Stimulated activated CD8-positive, alpha-beta memory T cell treated with anti-CD3 and anti-CD28 coated beads, Interleukin-7, amount 100 ng/mL, for 4 hours (primary cell): Measurements from ENCODE around the gene TDRD3.

ENCODE experiments used
- DNase-seq, 2 donors: peaks; one replicate each; pipeline ENCODE4 v3.0.0-alpha.2; 2020; ENCODE audit warnings: low read depth in 2 of 2

The TDRD3 gene

GRCh38 chr13:60572003-60572798, 175.2 kb downstream of the TDRD3 start:
- DNase-seq = no peak

- DNase-seq = no peak
These were observed 175.8 kb downstream of the TDRD3 start for GRCh38 chr13:60572855-60573254.

- DNase-seq = no peak
These were observed 177.7 kb downstream of the TDRD3 start for GRCh38 chr13:60574735-60575134.

GRCh38 chr13:60575142-60575541, 178.1 kb downstream of the TDRD3 start:
- no peak for DNase-seq

GRCh38 chr13:60577761-60578160, 180.7 kb downstream of the TDRD3 start:
- no peak for DNase-seq

- DNase-seq = no peak
These were observed 186.3 kb downstream of the TDRD3 start for GRCh38 chr13:60583196-60583888.

GRCh38 chr13:60583911-60584753, 187.1 kb downstream of the TDRD3 start:
- DNase-seq = no peak

- no peak for DNase-seq
These were observed 188.0 kb downstream of the TDRD3 start for GRCh38 chr13:60584976-60585375.

GRCh38 chr13:60590800-60591747, 194.1 kb downstream of the TDRD3 start:
- DNase-seq = no peak

GRCh38 chr13:60603049-60603448, 206.0 kb downstream of the TDRD3 start:
- no peak for DNase-seq

GRCh38 chr13:60604058-60604457, 207.0 kb downstream of the TDRD3 start:
- no peak for DNase-seq

- DNase-seq = no peak
These were observed 211.9 kb downstream of the TDRD3 start for GRCh38 chr13:60608954-60609353.

- DNase-seq = no peak
These were observed 214.5 kb downstream of the TDRD3 start for GRCh38 chr13:60611523-60611922.

GRCh38 chr13:60612593-60612992, 215.6 kb downstream of the TDRD3 start:
- no peak for DNase-seq

GRCh38 chr13:60613080-60613479, 216.1 kb downstream of the TDRD3 start:
- no peak for DNase-seq

- no peak for DNase-seq
These were observed 221.1 kb downstream of the TDRD3 start for GRCh38 chr13:60617991-60618733.

- DNase-seq = no peak
These were observed 222.4 kb downstream of the TDRD3 start for GRCh38 chr13:60619461-60619860.

- no peak for DNase-seq
These were observed 223.8 kb downstream of the TDRD3 start for GRCh38 chr13:60620611-60621395.

- DNase-seq = no peak
These were observed 226.1 kb downstream of the TDRD3 start for GRCh38 chr13:60623151-60623550.
